ENCODE data around the gene DENND4B. TPM values are rescaled to one million over a fixed set of nuclear protein-coding genes. Genes with fewer than 3 reads are reported as not detected.

Gene DENND4B
- total and polyA plus RNA-seq, 12 donors = 8.9 to 110 (median 36.7) TPM

DNA sequence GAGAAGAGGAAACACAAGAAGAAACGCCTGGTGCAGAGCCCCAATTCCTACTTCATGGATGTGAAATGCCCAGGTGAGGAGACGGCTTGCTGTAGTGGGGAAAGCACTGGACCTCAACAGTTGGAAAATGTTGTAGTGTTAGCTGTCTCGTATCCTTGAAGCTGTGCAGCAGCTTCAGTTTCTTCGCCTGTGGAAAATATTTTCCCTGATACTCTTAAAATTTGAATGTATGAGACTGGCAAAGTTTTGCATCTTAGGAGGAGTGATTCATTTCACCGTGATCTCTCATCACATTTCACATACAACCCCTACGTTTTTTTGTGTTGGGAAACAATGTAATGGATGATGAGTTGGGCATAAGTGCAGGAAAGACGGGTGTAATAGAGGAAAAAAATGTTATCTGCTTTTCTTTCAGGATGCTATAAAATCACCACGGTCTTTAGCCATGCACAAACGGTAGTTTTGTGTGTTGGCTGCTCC, 44.7 kb upstream of the DENND4B start:
- peak overlapping the region; percentile 25 to 87 (median 70) for H3K4me3 ChIP-seq
- peaks cover 0 to 40% of the 10 kb centered on the region in 2 donors for H3K36me3 ChIP-seq (replicated peaks in 1 of 2)
- WGBS, 4 donors = 5 to 8% (median 6%) methylated on average over 9 of the region's 9 CpGs
- H3K27me3 ChIP-seq = no peaks in the 10 kb centered on the region
- TF ChIP-seq POLR2A (IDR thresholded peaks at IDR 0.05) (no peak), CTCF (IDR thresholded peaks at IDR 0.05) (no peak)
- peaks cover 10 to 39% of the 10 kb centered on the region in 2 donors for H3K4me1 ChIP-seq (replicated peaks in 1 of 2)
- intact Hi-C loops (cut with DNase I) = no loop called here
- DNase-seq = no peak
- peak overlapping the region in 4 of 5 donors; percentile 84 to 98 (median 92) for H3K27ac ChIP-seq
- H3K9me3 ChIP-seq (replicated peaks in 1 of 3) = no peaks in the 10 kb centered on the region

DNA sequence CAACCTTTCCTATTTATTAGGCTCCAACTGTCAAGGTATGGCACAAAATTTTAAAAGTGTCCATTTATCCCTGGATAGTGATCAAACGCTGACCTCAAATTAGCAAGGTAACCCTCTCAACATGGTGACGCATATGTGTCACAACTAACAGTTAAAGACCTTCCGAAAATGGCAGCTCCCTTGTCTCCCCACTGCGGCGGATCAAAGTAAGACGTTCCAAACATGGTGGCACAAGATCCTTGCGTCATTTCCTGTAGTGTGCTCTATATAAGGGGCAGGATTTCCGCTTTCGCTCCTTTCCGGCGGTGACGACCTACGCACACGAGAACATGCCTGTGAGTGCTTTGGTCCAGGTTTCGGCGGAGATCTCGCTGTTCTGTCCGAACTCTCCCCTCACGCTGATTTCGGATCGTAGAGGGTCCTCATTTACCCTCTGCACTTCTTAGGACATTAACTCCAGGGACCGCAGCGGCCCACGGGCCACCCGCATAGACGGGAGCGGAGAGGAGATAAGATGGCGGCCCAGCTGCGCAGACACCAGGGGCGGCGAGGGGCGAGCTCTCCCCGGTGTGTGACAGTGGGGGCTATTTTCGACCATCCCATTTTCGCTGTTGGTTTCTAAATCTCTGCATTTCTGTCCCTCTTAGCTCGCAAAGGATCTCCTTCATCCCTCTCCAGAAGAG, 44.1 kb upstream of the DENND4B start, which contains the start of gene RPS27:
RPS27 (plus strand) TSS at position 295 of the 683 bp plus-strand sequence; CDS start at position 330, 35 bp downstream.
- peaks cover 11 to 39% of the 10 kb centered on the region in 2 donors for H3K4me1 ChIP-seq (replicated peaks in 1 of 2)
- peak; percentile 92 to 98 (median 95) for DNase-seq

DNA sequence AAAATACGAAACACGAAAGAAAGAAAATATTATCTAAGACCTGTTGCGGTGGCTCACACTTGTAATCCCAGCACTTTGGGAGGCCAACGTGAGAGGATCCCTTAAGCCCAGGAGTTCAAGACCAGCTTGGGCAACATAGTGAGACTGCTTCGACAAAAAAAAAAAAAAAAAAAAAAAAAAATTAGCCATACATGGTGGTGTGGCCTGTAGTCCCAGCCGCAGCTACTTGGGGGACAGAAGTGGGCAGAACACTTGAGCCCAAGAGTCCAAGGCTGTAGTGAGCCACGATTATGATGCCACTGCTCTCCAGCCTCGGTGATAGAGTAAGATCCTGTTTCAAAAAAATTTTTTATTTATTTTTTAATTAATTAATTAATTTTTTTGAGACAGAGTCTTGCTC, 41.1 kb upstream of the DENND4B start:
- peaks cover 25 to 43% of the 10 kb centered on the region in 2 donors for H3K4me1 ChIP-seq (replicated peaks in 1 of 2)
- H3K27ac ChIP-seq = peak overlapping the region in 1 of 5 donors; percentile 89

More for the DNA sequence above, 44.1 kb upstream of the DENND4B start, which contains the start of gene RPS27:
- Histone ChIP-seq H3K4me3 (peak within 1 kb of the TSS; percentile 25 to 87 (median 70)), H3K27ac (peak within 1 kb of the TSS in 4 of 5 donors; percentile 84 to 98 (median 92)), H3K36me3 (replicated peaks in 1 of 2) (peaks cover 0 to 40% of the 10 kb centered on the region in 2 donors), H3K9me3 (replicated peaks in 1 of 3) (no peaks in the 10 kb centered on the region), H3K27me3 (no peaks in the 10 kb centered on the region)
- TF ChIP-seq POLR2A (IDR thresholded peaks at IDR 0.05) (peak; percentile 95 to 97), CTCF (IDR thresholded peaks at IDR 0.05) (peak in 1 of 6 experiments; percentile 20)
- 0 to 1% (median 0%) methylated on average over 32 to 36 of the region's 36 CpGs for WGBS, 4 donors
- intact Hi-C loops (cut with DNase I) = no loop called here

More for the DNA sequence above, 41.1 kb upstream of the DENND4B start:
- Histone ChIP-seq H3K36me3 (replicated peaks in 1 of 2) (peaks cover 0 to 18% of the 10 kb centered on the region in 2 donors), H3K9me3 (replicated peaks in 1 of 3) (no peaks in the 10 kb centered on the region), H3K27me3 (no peaks in the 10 kb centered on the region), H3K4me3 (no peak overlapping the region)
- DNase-seq = no peak
- 83 to 89% (median 87%) methylated on average over 8 of the region's 8 CpGs for WGBS, 4 donors
- TF ChIP-seq CTCF (IDR thresholded peaks at IDR 0.05) (no peak), POLR2A (IDR thresholded peaks at IDR 0.05) (no peak)
- intact Hi-C loops (cut with DNase I) = loop anchor here (5.0 to 10.0 kb wide), 2 partner anchors 190 to 303 kb away; no protein-coding TSS in a partner anchor

All from adrenal gland (tissue), 12 donors.